GM18507 (cell line): ENCODE results near the gene CLTC.
"Not testable (repeated sequence)": the region's sequence is repeated elsewhere in the genome, so short reads cannot be mapped to it uniquely, and the experiment has no call there.

Experiments
- DNase-seq: peaks from one replicate; pipeline ENCODE4 v3.0.0; 2011; ENCODE audit warnings: low read depth; ENCODE audit not compliant: insufficient read length; ENCODE audit errors: extremely low spot score
- FAIRE-seq: peaks from 2 replicates; lab custom pipeline; 2011; peaks lifted over from hg19 to GRCh38; lab: Jason Lieb, UNC

CLTC gene

DNA sequence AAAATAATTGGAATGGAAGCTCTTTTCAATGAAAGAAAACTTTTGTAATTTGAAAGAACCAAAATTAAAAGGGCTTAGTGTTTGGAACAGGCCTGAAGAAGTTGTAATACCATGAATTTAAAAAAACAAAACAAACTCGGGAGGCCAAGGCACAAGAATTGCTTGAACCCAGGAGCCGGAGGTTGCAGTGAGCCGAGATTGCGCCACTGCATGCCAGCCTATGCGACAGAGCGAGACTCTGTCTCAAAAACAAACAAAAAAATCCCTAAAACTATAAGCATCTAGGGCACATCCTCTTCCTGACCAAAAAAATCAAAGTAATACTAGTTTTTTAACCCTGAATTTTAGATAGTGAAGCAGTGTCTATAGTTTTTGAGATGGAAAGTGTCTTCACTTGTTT is 12.7 kb downstream of the CLTC start:
- no peak for FAIRE-seq
- no peak for DNase-seq

DNA sequence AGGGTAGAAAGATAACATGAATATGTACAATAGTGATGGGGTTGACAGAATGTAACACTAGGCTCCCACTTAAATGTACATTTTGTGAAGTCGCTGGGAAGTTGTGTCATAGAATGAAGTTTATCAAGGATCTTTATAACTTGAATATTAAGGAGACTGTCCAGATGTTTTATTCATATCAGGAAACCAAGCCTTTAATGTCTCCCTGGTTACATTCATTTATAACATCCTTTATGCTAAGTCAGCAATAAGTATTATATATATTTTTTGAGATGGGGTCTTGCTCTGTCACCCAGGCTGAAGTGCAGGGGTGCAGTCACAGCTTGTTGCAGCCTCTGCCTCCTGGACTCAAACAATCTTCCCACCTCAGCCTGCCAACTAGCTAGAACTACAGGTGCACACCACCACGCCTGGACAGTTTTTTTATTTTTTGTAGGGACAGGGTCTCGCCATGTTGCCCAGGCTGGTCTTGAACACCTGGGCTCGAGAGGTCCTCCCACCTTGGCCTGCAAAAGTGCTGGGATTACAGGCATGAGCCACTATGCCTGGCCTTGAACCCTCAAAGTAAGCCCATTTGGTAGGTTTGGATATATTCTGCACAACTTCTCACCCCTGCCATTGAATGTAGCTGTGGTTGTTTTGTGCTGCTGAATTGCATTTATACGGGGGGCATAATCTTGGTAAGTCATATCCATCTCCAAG is 14.1 kb downstream of the CLTC start:
- FAIRE-seq (no peak), DNase-seq (no peak)

DNA sequence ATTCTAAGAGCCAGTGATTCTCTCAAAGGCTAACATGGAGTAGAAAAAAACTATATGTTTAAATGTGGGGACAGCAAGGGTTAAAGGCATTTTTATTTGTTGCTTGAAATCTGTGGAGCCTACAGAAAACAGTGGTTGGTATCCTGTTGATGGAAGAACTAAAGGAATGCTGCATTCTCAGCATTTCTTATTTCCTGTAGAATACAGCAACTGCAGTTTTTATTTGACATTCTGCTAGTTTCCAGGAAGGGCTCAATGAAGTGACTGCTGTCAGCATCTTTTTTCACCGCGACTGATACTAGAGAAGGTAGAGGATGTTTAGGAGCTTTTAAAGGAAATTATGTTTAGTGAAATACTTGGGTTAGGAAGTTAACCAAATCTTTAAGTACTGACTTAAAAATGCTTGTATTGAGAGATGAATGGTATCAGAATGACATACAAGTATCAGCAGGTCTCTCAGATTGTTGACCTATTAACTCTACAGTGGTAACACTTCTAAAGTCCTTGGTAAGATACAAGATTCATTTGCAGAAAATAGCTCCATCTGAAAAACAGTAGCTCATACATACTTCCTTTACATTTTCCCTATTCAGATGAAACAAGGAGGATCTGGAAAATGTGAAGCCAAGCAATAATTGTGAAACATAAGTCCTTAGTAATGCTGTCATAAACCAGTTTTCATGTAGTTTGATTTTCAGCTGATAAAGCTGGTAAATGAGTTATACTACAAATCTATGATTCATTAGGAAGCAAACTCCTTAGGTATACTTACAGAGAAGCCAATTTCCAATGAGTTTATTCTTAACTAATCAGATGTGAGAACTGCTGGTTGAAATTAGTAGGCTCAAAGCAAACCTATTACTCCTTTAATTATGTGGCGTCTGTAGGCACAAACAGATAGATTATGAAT is 15.2 kb downstream of the CLTC start:
- no peak for DNase-seq
- FAIRE-seq, result peak; percentile 75

DNA sequence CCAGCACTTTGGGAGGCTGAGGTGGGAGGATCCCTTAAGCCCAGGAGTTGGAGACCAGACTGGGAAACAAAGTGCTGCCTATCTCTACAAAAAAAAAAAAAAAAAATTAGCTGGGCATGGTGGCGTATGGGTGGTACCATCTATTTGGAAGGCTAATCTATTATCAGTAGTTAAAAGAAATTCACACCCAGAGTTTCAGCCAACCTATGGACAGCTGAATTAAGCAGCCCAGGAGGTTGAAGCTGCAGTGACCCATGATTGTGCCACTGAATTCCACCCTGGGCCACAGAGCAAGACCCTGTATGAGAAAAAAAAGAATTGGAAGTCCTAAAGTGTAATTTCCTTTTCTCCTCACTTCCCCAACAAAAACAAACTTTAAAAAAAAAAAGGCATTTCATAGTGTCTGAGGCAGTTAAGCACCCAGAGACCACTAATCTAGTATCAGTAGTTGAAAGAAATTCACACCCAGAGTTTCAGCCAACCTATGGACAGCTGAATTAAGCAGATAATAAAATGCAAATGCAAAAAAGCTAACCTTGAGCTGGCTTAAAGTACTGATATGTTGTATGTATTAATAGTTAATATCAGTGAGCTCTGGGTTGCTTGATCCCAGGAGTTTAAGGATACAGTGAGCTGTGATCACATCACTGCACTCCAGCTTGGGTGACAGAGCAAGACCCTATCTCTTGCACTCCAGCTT is 18.1 kb downstream of the CLTC start:
- no peak for FAIRE-seq

GRCh38 chr17:59638553-59638952 is 18.9 kb downstream of the CLTC start:
- no peak for DNase-seq
- FAIRE-seq, result no peak

More for the DNA sequence above, 18.1 kb downstream of the CLTC start:
- no peak for DNase-seq

- peak; percentile 90 for FAIRE-seq
- DNase-seq, result peak; percentile 40
Measured at GRCh38 chr17:59641799-59642484, 22.2 kb downstream of the CLTC start.

GRCh38 chr17:59642565-59642964 is 22.9 kb downstream of the CLTC start:
- no peak for FAIRE-seq
- no peak for DNase-seq

GRCh38 chr17:59643159-59644140 is 23.8 kb downstream of the CLTC start:
- FAIRE-seq (no peak), DNase-seq (no peak)

DNA sequence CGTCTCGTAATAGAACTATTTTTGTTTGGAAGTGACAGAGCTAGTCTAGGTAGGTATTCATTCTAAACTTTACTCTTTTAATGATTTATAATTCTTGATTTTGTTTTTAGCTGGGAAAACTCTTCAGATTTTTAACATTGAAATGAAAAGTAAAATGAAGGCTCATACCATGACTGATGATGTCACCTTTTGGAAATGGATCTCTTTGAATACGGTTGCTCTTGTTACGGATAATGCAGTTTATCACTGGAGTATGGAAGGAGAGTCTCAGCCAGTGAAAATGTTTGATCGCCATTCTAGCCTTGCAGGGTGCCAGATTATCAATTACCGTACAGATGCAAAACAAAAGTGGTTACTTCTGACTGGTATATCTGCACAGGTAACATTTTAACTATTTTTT is 27.6 kb downstream of the CLTC start:
- DNase-seq, result no peak
- no peak for FAIRE-seq

DNA sequence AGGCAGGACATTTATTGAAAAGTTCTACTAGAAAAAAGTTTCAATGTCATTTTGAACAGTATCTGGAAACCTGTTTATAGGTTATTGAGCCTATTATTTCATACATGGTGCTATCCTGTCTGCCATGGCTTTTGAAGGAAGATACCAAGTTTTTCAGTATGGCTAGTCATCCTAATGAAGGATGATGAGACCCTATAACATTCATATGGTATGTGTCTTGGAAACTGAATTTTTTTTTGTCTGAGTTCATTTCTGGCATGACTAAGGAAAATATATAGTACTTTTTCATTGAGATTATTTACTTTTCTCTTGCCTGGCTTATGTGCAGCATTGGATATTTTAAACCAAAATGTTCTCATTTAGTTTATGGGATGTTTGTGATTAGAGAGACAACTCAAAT is 30.2 kb downstream of the CLTC start:
- FAIRE-seq (no peak), DNase-seq (no peak)

DNA sequence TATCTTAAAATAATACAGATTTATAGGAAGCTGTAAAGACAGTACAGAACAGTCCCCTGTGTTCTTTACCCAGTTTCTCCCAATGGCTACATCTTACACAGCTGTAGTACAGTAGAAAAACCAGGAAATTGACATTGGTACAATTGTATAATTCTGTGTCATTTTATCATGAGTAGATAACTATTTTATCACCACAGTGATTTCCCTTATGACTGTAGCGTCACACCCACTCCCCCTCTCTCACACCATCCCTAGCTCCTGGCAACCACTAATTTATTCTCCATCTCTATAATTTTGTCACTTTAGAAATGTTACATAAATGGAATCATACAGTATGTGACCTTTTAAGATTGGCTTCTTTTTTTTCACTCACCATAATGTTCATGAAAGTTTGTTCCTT is 30.9 kb downstream of the CLTC start:
- DNase-seq (no peak), FAIRE-seq (no peak)

DNA sequence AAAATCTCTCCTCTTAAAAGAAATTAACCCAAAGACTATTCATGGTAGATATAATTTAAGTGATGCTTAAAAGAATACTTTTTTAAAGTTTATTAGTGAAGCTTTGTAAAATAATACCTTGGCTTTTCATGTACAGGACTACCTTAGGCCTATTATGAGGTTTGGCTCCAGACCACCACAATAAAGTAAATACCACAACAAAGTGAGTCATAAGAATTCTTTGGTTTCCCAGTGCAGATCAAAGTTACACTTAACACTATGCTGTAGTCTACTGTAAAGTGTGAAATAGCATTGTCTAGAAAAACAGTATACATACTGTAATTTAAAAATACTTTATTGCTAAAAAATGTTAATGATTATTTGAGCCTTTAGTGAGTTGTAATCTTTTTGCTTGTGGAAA is 31.7 kb downstream of the CLTC start:
- no peak for FAIRE-seq
- DNase-seq, result no peak

DNA sequence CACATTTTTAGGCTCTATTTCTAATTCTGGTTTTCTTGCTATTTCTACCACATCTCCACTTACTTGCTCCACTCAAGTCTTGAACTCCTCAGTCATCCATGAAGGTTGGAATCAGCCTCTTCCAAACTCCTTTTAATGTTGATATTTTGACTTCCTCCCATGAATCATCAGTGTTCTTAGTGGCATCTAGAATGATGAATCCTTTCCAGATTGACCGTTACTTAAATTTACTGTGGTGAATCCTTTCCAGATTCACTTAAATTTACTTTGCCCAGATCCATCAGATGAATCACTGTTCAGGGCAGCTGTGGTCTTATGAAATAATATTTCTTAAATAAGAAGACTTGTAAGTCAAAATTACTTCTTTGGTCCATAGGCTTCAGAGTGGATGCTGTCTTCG is 32.4 kb downstream of the CLTC start:
- FAIRE-seq (no peak), DNase-seq (no peak)

DNA sequence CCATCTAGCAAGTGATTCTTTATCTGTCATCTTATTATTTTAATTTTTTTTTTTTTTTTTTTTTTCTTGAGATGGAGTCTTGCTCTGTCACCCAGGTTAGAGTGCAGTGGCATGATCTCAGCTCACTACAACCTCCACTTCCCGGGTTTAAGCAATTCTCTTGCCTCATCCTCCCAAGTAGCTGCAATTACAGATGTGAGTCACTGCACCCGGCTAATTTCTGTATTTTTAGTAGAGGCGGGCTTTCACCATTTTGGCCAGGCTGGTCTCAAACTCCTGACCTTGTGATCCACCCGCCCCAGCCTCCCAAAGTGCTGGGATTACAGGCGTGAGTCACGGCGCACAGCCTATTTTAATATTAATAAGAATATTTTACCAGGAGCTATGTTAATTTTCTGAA is 36.9 kb downstream of the CLTC start:
- not testable (repeated sequence) for FAIRE-seq, DNase-seq

- no peak for FAIRE-seq
Measured at GRCh38 chr17:59666235-59666634, 46.5 kb downstream of the CLTC start.

GRCh38 chr17:59668816-59669215 is 49.1 kb downstream of the CLTC start:
- FAIRE-seq, result peak; percentile 52
- DNase-seq, result no peak

More at GRCh38 chr17:59666235-59666634, 46.5 kb downstream of the CLTC start:
- DNase-seq, result no peak

DNA sequence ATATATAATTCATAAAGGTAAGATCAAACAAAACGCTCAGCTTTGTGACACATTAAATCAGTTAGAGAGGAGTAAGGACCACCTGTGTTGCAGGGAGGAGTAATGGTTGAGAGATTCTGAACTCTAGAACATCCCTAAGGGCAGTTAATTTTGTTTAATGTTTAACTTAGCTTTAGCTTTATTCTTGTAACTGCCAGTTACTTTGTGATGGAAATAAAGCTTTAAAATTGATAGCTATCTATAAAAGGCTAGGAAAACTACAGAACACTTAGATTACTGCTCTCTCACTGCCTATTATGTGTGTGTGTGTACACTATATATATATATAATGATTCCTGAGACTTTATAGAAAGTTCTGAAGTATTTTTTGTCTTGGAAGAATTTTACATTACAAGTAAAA is 49.7 kb downstream of the CLTC start:
- no peak for DNase-seq
- peak; percentile 77 for FAIRE-seq

DNA sequence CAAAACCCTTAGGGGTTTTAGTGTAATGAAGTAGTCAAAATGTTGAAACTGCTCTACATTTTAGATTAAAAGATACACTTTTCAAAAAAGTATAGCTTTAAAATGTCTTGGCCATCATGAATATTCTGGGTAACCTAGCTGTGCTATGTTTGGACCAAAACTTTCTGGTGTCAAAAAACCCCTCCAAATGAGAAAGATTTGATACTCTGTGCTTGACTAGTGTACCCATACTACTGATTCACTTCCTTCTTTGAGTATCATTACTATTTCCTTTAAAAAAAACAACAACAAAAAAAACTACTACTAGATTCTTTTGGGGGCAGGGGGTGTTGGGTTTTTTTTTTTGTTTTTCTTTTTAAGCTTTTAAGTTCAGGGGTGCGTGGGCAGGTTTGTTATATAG is 50.2 kb downstream of the CLTC start:
- FAIRE-seq (no peak), DNase-seq (no peak)

GRCh38 chr17:59671386-59671785 is 51.7 kb downstream of the CLTC start:
- peak; percentile 74 for FAIRE-seq
- no peak for DNase-seq
